Fibroblast of the aortic adventitia (primary cell): ENCODE measurements around the gene TSACC. TPM values are rescaled to one million over a fixed set of nuclear protein-coding genes. Genes with fewer than 3 reads are reported as not detected.
A peak's percentile ranks its signal among the peaks of the same experiment; 100 is the strongest.

Source experiments
- DNase-seq: peaks from one replicate; pipeline ENCODE4 v3.0.0-alpha.2; 2010; ENCODE audit warnings: low read depth
- H3K4me3 ChIP-seq: 2 replicates; pipeline ENCODE4 v1.5.1; 2011; ENCODE audit warnings: low read depth, mild to moderate bottlenecking, control low read depth, low read length, moderate library complexity
- total RNA-seq: library from RNA; depleted of rRNA; stranded (reverse); fragments of >200 nt; gene quantifications from 2 replicates; pipeline ENCODE4 v1.2.3, GENCODE V29; 2012; ENCODE audit warnings: low replicate concordance
- TF ChIP-seq, protein P1 (sequence below): IDR thresholded peaks from 2 replicates; pipeline ENCODE4 v1.5.1; 2011; ENCODE audit warnings: mild to moderate bottlenecking, low read length, control low read depth, inconsistent platforms; ENCODE audit not compliant: insufficient read depth

TSACC gene
- total RNA-seq, 1 donor, result not detected

DNA sequence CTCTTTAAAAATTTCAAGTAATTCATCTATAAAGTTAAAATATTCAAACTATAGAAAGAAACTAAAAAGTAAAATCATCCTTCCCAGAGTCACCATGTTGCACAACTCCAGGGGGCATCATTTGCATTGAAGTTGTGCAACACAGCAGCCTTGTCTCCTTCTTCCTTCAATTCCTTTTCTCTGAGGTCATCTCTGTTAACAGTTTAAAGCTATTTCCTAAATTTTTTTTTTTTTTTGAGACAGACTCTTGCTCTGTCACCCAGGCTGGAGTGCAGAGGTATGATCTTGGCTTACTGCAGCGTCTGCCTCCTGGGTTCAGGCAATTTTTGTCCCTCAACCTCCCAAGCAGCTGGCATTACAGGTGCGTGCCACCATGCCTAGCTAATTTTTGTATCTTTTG is 37.8 kb downstream of the TSACC start:
- no peak overlapping the region for H3K4me3 ChIP-seq
- DNase-seq, result peak; percentile 40
- TF ChIP-seq, protein P1, sequence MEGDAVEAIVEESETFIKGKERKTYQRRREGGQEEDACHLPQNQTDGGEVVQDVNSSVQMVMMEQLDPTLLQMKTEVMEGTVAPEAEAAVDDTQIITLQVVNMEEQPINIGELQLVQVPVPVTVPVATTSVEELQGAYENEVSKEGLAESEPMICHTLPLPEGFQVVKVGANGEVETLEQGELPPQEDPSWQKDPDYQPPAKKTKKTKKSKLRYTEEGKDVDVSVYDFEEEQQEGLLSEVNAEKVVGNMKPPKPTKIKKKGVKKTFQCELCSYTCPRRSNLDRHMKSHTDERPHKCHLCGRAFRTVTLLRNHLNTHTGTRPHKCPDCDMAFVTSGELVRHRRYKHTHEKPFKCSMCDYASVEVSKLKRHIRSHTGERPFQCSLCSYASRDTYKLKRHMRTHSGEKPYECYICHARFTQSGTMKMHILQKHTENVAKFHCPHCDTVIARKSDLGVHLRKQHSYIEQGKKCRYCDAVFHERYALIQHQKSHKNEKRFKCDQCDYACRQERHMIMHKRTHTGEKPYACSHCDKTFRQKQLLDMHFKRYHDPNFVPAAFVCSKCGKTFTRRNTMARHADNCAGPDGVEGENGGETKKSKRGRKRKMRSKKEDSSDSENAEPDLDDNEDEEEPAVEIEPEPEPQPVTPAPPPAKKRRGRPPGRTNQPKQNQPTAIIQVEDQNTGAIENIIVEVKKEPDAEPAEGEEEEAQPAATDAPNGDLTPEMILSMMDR, result no peak

DNA sequence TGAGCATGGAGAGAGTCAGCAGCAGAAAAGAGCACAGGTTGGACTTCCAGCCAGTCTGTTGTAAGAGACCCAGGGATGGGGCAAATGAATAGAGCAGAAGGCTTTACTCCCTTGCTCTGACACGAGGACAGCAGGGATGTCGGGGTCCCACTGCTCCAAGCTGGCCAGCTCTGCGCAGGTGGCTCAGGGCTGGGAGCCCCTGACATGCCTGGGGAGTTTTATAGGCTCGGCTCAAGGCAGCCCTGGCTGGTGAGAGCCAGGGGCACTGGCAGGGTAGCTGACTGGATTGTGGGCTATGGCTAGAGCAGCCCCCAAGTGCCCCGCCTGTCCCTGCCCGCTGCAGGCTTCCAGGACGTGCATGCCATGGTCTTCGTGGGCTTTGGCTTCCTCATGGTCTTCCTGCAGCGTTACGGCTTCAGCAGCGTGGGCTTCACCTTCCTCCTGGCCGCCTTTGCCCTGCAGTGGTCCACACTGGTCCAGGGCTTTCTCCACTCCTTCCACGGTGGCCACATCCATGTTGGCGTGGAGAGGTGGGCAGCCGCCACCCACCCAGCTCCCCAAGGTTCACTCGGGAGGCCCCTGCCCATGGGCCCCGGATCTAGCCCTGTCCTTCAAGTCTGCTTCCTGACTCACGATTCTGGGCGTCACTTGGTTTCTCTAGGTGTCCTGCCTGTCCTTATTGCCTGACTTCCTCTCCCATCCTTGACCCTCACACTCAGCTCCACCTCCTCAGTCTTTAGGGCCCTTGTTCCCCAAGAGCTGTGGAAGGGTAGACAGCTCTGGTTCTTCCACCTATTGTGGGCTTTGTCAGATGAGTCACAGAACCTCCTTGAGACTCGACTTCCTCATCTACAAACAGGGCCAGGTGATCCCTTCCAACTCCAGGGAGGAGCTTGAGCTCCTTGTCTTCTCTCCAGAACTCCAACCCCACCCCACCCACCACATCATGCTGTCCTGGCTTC is 38.9 kb downstream of the TSACC start:
- no peak overlapping the region for H3K4me3 ChIP-seq
- TF ChIP-seq, protein P1, result no peak
- DNase-seq, result no peak

DNA sequence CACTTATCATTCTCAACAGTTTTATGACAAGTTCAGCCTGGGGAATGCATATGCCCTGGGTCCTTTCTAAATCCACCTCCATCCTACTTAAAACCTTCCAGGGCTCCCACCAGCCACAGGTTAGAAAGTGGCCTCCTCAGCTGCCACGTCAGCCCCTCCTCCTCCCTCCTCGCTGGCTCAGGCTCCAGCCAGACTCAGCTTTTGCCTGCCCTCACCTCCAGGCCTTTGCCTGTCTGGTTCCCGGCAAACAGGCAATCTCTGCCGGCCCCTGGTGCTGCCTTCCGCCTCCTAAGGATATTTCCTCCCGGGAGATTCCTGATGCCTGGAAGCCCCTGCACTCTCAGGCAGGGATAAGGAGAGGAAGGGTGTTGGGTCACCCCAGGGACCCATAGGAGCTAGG is 40.2 kb downstream of the TSACC start:
- TF ChIP-seq, protein P1, result no peak
- H3K4me3 ChIP-seq, result no peak overlapping the region
- no peak for DNase-seq

DNA sequence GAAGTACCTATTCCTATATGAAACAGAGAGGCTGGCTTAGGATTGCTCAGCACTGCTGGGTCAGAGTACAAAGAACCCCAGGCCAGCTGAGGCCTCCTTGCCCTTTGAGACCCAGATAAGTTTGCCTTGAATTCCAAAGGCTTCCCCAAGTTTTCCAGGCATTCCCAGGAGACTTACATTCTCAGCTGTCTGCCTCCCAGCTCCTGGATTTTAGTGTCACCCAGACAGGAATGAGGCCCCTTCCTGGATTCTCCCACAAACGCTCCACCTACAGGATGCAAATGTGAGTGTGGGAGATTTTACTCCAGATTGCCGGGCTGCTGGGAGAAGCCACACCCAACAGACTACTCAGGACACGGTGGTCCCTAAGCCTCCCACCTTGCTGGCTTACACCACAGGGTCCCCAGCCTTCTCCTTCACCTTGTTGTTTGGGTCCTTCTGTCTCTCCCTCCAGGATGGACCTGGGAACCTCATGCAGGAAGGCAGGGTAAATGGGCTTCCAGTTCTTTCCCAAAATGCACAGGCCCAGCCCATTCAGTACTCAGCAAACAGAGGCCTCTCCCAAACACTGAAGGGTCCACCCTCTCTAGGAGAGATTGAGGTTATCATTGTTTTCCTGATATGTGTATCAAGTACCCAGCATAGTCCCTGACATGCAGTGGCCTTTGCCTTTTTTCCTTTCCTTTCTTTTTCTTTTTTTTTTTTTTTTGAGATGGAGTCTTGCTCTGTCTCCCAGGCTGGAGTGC is 41.3 kb downstream of the TSACC start:
- DNase-seq, result peak; percentile 12
- H3K4me3 ChIP-seq, result no peak overlapping the region
- TF ChIP-seq, protein P1, result peak; percentile 7

DNA sequence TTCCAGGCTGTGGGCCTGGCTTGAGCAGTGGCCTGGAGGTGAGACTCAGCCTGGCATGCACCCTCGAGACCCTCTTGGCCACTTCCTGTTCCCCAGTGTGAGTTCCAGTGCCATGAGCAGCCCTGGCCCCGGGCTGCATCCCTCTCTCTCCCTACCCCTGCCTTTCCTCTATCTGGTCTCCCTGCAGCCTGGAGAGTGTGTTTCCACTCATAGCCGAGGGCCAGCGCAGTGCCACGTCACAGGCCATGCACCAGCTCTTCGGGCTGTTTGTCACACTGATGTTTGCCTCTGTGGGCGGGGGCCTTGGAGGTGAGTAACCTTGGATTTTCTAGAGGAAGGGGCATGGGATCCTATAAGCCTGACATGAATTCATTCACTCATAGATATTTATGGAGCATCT is 44.2 kb downstream of the TSACC start:
- DNase-seq, result no peak
- no peak overlapping the region for H3K4me3 ChIP-seq
- TF ChIP-seq, protein P1, result no peak

DNA sequence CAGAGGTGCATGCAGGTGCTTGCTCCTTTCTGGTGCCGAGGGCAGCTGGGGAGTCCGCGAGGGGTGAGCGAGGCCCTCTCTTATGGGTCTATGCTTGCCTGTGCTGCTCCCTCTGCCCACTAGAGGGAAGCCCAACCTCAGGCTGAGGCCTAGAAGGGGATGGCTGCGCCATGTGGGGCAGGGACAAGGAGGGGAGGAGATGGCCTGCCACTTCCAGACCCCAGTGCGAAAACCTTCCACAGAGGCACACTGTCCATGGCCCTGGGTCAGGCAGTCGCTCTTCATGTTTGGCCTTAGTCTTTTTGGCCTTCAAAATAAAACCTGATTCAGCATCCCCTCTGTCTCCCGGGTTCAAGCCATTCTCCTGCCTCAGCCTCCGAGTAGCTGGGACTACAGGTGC is 44.7 kb downstream of the TSACC start:
- TF ChIP-seq, protein P1, result peak; percentile 91
- peak; percentile 49 for DNase-seq
- no peak overlapping the region for H3K4me3 ChIP-seq
